DMS114 treated with DMSO at 0.1 percent for 48 hours (cell line): ENCODE data around the gene OSBPL2.

Experiments
- DNase-seq: peaks from one replicate; lab custom pipeline; 2025; ENCODE audit not compliant: unreplicated experiment; lab: John Stamatoyannopoulos, UW

Gene OSBPL2

DNA sequence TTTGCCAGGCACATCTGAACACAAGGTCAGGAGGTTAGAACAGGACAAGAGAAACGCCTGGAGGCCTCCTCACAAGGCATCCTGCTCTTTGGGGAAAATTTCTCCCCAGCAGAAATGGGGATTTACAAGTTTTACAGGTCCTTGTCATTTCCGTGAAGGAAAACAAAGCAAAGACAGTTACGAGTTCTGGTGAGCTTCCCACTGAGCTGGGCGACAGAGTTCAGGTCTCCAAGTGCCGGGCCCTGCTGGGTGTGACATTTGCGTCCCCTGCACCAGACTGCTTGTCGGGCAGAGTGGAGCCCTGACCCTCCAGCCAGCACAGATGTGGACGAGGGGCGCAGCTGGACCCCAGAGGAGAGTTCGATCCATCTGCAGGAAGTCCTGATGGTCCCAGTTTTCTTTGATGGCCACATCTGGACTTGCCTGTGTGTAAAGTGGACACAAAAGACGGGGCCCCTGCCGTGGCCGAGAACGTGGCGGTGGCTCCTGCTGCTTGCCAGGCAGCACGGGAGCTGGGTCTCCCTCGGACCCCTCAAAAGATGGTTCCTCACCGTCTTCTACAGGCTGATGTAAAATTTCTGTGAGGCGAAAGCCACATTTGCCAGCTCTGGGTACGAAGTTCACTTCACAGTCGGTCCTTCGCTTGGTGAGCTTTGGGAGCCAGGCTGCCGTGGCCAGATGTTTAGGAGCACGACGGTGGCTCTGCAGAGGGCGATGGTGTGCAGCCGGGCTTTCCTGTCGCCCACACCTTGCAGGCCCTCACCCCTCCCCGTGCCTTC lies 59.3 kb downstream of the OSBPL2 start:
- no peak for DNase-seq

DNA sequence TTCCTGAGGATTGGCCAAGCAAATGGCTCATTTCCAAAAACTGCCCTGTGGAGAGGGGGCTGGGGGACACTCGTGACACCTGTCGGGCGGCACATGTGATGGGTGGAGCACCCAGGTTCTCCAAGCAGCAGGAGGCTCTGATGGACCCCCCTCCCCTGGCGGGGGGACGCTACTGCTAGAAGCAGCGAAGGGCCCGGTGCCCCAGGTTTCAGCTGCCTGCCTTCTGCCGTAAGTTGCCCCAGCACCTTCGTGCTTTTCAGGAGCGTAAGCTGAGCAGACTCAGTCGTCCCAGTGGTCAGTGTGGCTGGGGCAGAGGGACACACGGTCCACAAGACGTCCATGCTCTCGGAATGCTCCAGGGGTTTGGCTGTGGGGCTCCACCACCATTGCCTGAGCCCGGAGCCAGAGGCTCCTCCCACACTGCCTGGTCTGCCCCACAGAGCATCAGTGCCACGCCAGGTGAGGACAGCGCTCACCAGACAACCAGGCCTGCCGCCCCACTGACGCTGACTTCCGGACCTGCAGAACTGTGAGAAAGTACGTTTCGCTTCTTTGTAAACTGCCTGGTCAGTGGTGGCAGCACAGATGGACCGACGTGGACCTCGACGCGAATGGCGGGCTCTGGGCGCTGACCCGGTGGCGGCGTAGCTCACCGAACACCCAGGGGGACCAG lies 60.4 kb downstream of the OSBPL2 start:
- DNase-seq, result no peak

DNA sequence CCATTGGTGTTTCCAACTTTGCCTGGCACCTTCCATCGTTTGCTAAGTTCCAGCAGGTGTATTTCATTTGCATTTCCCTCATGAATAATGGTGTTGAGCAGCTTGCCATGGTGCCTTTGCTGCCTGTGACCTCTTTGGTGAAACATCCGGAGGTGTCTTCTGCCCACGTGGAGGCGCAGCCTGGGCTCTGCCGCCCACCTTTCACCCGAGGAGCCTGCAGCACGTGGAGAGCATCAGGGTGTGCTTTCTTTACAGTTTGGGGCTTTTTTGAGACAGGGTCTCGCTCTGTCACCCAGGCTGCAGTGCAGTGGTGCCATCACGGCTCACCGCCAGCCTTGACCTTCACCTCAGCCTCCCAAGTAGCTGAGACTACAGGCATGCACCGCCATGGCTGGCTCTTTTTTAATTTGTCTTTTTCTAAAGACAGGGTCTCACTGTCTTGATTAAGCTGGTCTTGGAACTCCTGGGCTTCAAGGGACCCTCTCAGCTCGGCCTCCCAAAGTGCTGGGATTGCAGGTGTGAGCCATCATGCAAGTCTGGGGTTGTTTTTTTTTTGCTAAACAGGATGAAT lies 61.4 kb downstream of the OSBPL2 start:
- no peak for DNase-seq

DNA sequence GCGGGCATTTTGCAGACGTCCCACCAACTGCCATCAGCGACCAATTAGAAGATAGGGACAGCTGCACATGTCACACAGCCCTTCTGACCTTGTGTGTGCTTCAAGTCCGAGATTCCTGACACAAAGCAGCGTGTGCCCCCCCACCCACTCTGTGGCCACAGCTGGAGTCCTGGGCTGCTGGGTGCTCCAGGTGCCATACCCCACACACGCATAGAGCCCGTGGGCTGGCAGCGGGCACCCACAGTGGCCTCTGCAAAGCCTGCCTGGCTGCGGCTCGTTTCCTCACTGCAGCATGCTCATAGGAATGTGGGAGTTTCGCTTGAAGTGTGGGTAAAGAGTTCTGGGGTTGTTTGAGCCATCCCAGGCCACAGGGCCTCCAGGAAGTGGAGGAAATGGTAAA lies 62.0 kb downstream of the OSBPL2 start:
- DNase-seq, result no peak

DNA sequence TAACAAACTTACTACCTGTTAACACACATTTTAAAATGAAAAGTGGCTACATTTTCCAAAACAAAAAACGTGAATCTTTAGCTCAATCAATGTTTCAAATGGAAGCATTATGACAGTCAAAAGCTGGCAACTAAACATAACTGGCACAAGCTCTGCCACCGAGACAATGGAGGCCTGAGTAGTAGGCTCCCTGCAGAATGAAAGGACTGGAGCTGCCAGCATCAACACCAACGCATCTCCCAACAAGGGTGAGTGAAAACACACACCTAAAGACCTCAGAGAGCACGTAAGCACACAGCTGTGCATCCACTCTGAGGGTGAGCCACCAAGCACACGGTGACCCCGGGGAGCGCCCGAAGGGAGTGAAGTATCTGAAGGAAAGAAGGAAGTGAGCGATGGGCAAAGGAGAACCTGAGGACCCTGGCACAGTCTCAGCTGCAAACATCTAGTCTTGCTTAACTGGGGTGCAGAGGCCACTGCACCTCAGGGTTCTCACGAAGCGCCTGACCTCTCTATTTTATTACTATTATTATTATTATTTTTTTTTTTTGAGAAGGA lies 62.9 kb downstream of the OSBPL2 start:
- no peak for DNase-seq

DNA sequence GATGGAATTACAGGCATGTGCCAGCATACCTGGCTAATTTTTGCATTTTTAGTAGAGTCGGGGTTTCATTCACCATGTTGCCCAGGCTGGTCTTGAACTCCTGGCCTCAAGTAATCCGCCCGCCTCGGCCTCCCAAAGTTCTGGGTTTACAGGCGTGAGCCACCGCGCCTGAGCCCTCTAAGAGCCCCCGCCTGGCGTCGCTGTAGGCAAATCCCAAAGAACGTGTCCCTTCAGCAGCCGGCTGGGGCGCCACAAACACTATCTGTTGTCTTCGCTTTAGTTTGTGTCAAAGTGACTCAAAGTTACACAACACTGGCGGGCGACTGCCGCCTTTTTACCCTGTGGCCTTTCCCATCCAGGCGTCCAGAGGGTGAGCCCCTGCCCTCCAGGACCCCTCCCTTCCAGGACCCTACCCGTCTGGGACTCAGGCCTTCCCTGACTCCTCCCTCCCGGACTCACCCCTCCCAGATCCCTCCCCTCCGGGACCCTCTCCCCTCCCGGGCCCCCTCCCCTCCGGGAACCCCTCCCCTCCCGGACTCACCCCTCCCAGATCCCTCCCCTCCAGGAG lies 63.5 kb downstream of the OSBPL2 start:
- peak; percentile 88 for DNase-seq

DNA sequence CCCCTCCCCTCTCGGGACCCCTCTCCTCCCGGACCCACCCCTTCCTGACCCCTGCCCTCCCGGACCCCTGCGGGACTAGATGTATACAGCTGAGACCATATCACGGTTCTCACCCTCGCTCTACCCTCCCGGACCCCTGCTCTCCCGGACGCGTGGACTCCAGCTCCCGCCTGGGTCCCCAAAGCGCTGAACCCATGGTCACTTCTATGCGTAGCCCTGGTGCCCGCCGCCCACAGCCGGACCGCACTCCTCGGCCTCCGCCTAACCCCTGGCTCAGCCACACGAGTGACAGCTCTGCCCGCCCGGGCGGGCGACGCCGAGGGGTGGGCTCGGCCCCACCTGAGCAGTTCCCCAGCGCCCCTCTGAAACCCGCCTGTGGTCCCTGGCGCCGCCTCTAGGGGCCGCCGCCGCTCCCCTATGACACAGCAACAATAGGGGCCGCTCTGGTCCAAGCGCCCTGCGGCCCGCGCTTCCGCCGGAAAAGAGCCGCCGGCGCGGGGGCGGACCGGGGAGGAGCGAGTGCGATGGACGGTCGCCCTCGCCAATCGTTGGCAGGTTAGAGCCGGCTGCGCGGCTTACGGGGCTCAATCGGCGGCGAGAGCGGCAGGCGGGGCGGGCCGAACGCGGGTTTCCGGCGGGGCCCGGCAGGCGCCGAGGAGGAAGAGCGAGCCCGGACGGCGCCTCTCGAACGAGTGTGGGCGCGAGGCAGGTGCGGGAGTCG lies 64.2 kb downstream of the OSBPL2 start, which contains the start of gene ADRM1:
Gene ADRM1, plus strand, starts transcription at position 657 of the 721 bp plus-strand sequence. CDS start 572 bp downstream, outside the sequence.
- DNase-seq, result peak; percentile 91

DNA sequence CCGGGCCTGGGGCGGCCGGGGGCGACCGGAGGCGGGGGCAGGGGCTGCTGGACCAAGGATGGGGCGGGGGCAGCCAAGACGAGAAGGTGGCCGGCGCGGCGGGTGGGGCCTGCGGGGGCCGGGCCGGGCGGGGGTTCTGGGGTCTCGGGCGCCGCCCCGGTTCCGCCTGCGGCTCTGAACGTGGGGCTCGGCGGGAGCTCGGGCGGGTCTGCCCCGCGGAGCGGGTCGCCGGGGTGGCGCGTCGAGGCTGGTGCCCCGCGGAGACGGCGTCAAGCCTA lies 64.7 kb downstream of the OSBPL2 start:
- DNase-seq, result no peak

DNA sequence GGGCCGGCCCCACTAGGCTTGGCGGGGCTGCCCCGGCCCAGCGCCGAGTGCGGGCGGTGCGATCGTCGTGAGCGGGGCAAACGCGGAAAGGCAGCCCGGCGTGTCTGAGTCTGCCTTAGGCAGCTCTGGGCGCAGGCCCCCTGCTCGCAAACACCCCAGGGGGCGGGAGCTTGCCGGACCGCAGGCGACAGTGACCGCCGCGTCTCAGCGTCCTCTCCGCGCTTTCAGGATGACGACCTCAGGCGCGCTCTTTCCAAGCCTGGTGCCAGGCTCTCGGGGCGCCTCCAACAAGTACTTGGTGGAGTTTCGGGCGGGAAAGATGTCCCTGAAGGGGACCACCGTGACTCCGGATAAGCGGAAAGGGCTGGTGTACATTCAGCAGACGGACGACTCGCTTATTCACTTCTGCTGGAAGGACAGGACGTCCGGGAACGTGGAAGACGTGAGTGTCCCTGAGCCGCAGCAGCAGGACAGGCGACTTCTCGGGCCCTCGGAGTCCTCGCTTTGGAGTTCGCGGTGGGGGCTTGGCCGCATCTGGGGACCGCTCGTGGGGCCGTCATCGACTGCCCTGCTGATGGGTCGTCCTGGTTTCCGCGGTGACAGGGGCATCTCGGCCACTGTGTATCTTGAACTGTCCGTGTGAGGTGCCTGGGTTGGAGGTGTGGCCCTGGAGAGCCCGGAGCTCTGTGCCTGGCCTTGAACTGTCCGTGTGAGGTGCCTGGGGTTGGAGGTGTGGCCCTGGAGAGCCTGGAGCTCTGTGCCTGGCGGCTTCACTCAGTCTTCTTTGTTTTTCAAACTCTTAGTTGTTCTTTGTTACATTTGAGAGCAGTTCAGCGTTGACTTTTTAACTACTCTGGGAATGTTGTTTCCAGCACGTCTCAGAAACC lies 65.3 kb downstream of the OSBPL2 start:
- no peak for DNase-seq

DNA sequence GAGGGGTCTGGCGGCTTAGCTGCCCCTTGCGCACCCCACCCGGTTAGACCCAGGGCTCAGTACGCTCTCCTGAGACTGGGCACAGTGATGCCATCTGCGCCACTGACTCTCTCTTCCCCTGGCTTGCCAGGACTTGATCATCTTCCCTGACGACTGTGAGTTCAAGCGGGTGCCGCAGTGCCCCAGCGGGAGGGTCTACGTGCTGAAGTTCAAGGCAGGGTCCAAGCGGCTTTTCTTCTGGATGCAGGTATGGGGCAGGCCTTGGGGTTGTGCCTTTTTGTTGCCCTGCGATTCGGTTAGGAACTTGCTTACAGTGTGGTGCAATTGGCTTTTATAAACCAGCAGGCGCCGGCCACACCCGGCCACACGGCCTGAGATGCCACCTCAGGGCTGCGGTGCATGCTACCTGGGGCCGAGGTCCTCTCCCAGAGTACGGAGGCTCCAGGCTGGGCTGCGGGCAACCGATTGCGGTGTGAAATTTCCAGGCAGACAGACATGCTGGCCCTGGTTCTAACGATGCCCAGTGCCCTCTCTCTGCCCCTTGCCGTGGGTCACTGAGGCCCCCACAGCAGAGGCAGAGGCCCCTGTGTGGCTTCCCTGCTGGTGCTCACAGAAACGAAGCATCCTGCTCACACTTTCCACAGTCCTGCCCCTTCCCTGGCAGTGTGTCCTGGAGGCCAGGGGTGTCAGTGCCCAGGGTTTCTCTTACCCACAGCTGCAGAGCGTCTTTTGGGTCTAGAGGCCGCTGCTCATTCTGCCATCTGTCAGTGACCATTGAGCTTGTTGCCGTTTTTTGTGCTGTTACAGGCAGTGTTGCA lies 66.2 kb downstream of the OSBPL2 start:
- DNase-seq, result no peak

DNA sequence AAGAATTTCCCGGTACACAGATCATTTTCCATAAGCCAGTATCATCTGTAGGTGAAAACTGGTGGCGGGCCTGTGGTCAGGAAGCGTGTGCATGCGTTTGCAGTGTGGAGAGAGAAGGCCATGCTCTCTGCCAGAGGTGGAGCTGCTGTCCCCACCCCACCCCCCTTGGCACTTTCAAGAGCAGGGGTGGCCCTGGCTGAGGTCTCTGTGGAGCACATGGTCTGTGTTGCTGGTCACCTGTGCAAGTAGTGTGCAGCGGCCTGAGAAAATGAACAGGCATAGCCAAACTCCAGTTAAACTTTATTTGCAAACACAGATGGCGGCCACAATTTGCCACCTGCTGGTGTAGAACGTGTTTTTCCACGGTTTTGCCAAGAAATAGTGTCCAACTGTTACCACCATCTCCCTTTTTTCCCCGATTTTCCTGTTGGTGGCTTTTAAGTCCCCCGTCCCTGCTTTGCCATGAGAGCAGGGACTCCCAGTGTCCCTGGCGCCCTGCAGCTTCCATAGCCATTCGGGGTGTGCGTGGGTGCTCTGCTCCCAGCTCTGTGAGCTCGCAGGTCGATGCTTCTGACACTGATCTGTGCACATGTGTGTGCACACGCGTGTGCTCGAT lies 66.9 kb downstream of the OSBPL2 start:
- DNase-seq, result no peak

DNA sequence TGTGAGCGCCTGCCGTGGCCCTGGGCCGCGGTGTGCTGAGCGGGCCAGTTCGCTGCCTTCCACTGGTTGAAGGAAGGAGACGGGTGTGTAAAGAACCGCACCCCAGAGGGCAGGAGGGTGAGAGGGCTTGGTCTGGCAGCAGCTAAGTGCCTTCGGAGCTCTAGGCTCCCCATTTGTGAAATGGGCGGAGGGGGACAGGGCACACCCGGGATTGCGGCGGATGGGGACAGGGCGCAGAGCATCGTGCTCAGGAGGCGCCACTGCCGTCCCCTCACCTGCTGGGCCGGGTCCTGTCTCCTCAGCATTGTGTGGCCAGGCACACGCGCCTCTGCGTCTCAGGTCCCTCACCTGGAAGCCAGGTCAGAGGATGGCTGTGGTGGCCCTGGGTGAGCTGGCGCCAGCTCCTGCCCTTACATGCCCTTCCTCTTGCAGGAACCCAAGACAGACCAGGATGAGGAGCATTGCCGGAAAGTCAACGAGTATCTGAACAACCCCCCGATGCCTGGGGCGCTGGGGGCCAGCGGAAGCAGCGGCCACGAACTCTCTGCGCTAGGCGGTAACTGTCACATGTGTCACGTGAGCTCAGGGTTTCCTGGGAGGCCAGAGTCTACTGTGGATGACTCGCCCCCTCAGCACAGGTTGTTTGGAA lies 67.6 kb downstream of the OSBPL2 start:
- no peak for DNase-seq

DNA sequence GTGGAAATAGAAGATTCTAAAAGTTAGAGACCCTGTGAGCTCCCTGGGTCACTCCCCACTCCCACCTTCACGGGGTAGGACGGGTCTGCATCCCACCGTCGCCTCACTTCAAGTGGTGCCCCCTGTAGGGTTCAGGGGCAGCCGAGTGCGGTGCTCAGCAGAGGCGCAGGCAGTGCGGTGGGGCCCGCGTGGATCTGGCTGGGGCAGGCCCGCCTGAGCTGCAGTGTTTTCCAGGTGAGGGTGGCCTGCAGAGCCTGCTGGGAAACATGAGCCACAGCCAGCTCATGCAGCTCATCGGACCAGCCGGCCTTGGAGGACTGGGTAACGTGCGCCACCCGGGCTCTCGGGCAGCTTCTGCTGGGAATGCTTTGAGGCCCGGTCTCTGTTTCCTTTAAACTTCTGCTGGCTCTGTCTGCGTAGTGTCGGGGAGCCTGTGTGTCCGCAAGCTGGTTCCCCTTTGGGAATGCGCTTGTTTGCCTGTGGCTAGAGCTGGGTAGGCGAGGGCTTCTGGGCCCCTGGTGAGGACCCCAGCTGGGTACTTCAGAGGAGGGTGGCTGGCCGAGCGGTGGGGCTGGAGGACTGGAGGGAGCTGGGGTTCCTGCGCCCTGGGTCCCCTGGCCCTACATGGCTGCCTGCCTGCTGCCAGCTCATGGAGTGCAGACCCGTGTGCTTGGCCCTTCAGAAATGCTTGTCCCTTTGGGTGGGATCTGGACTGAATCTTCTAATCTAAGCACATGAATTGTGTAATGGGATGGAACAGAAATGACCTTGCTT lies 68.3 kb downstream of the OSBPL2 start:
- DNase-seq, result no peak

DNA sequence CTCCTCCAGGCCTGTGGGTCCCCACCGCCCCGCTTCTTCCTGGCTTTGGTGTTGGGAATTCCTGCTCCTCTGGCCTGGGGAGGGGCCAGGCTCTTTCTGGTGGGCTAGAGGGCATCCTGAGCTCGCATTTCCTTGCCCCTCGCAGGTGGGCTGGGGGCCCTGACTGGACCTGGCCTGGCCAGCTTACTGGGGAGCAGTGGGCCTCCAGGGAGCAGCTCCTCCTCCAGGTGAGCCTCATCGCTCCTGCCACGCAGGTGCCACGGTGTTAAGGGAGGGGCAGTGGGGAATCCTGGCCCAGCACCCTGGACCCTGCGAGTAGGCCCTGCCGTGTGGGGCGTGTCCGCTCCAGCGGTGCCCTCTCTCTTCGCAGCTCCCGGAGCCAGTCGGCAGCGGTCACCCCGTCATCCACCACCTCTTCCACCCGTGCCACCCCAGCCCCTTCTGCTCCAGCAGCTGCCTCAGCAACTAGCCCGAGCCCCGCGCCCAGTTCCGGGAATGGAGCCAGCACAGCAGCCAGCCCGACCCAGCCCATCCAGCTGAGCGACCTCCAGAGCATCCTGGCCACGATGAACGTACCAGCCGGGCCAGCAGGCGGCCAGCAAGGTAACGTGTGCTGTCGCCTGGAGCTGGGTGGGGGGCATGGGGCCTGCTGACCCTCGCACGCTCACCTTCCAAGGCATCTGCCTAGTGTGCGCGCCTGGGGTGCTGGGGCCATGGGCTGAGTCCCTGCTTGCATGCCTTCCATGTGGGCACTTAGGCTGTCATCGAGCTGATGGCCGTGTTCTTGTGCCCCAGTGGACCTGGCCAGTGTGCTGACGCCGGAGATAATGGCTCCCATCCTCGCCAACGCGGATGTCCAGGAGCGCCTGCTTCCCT lies 69.1 kb downstream of the OSBPL2 start:
- DNase-seq, result no peak

DNA sequence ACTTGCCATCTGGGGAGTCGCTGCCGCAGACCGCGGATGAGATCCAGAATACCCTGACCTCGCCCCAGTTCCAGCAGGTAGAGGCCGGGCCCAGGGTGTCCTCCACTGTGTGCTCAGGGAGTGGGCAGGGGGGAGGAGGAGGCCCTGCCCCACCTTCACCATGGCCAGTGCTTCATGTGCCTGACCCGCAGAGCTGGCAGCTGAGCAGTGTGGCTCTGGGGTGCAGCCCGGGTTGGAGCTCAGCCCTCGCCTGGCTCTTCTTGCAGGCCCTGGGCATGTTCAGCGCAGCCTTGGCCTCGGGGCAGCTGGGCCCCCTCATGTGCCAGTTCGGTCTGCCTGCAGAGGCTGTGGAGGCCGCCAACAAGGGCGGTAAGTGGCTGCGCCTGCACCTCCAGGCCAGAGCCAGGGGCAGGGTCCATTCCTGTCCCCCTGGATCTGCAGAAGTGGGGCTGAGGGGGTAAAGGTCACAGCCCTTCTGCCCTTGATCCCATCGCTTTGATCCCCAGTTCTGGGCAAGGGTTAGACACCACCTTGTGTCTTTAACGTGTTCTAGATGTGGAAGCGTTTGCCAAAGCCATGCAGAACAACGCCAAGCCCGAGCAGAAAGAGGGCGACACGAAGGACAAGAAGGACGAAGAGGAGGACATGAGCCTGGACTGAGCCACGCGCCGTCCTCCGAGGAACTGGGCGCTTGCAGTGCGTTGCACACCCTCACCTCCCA lies 69.9 kb downstream of the OSBPL2 start:
- DNase-seq, result no peak
